ENCODE measurements around the gene RNFT2.

The RNFT2 gene, protein sequence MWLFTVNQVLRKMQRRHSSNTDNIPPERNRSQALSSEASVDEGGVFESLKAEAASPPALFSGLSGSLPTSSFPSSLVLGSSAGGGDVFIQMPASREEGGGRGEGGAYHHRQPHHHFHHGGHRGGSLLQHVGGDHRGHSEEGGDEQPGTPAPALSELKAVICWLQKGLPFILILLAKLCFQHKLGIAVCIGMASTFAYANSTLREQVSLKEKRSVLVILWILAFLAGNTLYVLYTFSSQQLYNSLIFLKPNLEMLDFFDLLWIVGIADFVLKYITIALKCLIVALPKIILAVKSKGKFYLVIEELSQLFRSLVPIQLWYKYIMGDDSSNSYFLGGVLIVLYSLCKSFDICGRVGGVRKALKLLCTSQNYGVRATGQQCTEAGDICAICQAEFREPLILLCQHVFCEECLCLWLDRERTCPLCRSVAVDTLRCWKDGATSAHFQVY

GRCh38 chr12:116737774-116738657, at the start of gene RNFT2, which contains the start of gene SPRING1:
Gene RNFT2, plus strand, starts transcription at chr12:116738315. Its CDS starts 2,183 bp downstream, at chr12:116740498.
Gene SPRING1, minus strand, starts transcription at chr12:116738069. Its CDS starts 169 bp downstream, at chr12:116737900.
- peak; percentile 99 for DNase-seq

DNA sequence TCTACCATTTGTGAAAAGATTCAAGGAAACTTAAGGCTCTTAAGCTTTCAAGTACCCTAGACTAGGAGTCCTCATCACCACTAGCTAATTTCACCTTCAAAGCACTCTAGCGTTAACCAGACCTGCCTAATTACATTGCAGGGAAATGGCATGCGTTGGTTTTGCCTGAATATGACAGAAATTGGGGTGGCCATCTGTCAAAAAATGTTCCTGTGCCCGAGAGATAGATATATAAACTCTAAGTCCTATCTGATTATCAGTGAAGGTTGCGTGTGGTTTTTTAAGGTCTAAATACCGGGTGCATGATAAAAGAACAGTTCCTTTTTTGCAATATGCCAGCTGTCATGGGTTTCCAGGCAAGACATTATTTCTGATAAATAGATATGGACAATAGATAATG, 48.6 kb upstream of the RNFT2 start:
- DNase-seq = no peak

DNA sequence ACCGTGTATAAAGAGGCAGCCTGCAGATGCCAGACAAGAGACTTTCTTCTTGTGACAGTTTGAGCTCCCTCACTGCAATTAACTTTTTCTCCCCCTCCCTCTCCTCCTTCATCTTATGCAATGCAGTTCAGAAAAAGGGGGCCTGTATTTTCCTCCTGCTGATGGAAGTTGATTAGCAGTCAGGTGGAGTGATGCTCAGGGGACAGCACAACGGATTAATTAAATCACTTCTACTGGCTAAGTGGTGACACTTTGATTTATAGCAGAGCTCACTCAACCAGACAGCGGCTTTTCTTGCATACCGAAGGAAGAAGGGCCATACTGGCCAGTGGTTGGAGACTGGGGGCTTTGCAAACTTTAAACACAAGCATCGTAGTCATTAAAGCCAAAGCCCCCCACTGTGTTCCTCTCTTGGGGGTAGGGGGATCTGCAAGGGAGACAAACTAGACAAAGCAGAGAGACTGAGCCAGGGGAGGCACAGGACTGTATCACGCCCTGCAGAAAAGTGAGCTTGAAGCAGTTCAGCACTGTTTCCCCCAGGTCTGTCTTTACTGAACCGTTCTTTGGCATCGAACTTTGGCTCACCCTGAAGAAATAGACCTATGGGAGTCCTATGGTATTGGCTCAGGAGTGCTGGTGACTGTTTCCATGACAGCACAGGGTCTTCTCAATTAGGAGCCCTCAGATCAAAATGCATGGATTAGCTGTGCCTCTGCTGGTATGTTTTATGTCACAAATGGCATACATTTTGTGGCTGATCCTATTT, 48.0 kb upstream of the RNFT2 start:
- DNase-seq = no peak

DNA sequence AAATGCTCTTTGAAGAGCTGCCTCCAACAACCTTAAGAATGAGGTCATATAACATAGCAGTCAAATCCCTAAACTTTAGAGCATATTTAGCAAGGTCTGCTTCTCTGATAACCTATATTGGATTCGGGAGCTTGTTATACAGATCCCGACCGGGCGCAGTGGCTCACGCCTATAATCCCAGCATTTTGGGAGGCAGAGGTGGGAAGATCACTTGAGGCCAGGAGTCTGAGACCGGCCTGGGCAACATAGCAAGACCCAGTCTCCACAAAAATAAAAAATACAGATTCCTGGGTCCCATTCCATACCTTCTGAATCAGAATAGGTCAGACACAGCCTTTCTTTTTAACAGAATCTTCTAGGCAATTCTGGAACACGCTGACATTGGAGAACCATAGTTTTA, 46.9 kb upstream of the RNFT2 start:
- DNase-seq = no peak

- DNase-seq = no peak
Measured at GRCh38 chr12:116691636-116692035, 46.5 kb upstream of the RNFT2 start.

DNA sequence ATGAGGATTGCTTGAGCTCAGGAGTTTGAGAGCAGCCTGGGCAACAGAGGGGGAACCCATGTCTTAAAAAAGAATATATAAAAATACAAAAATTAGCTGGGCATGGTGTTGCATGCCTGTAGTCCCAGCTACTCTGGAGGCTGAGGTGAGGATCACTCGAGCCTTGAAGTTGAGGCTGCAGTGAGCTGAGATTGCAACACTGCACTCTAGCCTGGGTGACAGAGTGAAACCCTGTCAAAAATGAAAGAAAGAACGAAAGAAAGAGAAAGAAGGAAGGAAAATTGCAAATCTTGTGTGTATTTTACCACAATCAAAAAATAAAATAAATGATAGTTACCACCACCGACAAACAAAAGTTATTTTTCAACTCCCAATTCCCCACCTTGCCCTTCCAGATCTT, 45.5 kb upstream of the RNFT2 start:
- no peak for DNase-seq

GRCh38 chr12:116693286-116694227, 44.6 kb upstream of the RNFT2 start:
- no peak for DNase-seq

- no peak for DNase-seq
Measured at GRCh38 chr12:116694653-116695463, 43.3 kb upstream of the RNFT2 start.

DNA sequence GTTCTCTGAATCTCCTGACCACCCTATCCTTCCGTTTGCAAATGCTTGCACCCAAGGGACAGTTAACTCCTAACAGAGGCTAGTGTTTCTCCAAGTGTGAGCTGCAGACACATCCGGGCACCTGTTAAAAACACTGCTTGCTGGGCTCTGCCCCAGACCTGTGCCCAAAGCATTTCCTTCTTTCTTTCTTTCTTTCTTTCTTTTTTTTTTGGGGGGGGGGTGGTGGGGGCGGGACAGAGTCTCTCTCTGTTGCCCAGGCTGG, 42.7 kb upstream of the RNFT2 start:
- DNase-seq = no peak

GRCh38 chr12:116697305-116697704, 40.8 kb upstream of the RNFT2 start:
- no peak for DNase-seq

DNA sequence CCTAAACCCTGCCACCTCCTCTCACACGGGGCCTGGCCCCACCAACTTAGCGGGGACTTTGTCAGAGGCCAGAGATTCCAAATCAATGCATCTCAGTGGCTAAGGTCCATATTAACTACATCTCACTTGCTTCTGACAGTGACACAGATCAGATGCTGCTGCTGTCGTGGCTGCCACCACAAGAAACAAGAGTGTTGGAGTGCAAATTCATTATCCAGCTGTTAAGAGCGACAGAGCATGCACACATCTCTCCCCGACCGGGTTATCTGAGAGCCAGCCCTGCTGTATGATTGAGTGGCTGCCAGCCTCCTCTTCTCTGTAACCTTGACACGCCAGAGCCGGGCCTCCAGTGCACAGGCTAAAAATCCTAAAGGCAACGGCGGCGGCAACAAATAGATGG, 40.4 kb upstream of the RNFT2 start:
- DNase-seq = no peak

- DNase-seq = no peak
Measured at GRCh38 chr12:116698116-116698515, 40.0 kb upstream of the RNFT2 start.

DNA sequence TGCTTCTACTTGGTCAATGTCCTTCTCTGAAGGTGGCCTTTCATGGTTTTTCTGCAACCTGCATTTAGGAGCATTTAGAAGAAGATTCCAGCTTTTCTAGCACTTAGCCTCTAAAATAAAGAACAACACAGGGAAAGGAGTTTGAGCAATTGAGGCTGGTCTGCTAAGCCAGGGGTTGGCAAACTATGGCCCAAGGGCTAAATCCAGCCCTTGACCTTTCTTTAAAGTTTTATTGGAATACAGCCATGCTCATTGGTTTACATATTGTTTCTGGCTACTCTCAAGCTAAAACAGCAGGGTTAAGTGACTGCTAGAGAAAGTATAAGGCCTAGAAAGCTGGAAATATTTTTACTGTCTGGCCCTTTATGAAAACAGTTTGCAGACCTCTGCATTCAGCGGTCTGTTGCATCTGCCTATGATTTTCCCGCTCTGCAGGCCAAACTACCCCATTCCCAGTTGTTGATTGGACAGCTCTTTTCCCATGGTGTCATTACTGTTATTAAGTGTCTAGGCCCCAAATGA, 39.5 kb upstream of the RNFT2 start:
- DNase-seq = no peak

DNA sequence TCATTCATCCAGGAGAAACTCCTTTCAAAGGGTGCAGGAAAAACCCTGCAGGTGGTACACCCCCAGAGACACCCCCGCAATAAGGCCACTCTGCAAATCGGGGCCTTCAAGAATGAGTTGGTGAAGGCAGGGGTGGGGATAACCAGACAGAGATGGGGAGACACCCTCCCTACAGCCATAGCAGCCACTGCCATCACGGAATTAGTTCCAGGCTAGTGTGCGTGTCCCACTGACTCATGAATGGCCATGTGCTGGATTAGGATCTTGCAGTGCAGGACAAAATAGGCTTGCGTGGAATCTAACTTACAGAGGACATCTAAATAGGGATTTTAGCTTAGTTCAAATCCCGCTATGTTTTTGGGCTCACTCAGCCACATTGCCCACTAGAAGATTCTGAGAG, 38.0 kb upstream of the RNFT2 start:
- DNase-seq = no peak

DNA sequence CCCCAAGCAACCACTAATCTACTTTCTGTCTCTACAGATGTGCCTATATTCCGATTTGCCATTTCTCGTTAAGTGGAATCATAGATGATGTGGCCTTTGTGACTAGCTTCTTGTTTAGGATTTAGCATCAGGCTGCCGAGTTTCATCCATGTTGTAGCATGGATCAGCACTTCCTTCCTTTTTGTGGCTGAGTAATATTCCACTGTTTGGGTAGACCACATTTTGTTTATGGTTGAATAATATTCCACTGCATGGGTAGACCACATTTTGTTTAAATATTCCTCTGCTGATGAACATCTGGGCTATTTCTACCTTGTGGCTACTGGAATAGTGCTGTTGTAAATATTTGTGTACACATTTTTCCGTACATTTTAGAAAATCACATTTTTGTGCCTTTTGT, 36.7 kb upstream of the RNFT2 start:
- DNase-seq = no peak

DNA sequence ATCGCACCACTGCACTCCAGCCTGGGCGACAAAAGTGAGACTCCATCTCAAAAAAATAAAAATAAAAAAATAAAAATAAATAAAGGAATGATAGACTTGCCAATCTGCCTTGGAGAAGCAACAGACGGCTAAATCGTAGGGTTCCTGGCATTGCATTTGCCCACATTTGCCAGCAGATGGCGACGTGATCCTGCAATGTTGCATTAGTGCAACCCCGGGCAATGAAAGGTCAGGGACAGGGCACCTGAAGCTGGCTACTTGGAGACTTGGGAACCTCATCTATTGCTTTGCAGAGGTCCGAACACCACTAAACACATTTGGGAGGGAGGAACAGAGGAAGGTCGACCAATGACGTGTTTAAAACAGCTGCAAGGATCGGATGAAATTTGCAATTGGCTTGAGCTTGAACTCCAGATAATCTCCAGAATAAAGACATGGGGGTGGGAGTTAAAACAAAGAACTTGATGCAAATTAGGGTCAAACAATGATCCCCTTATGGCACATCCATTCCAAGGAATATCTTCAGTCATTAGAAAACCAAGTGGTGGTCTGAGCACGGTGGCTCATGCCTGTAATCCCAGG, 34.8 kb upstream of the RNFT2 start:
- DNase-seq = peak; percentile 72

DNA sequence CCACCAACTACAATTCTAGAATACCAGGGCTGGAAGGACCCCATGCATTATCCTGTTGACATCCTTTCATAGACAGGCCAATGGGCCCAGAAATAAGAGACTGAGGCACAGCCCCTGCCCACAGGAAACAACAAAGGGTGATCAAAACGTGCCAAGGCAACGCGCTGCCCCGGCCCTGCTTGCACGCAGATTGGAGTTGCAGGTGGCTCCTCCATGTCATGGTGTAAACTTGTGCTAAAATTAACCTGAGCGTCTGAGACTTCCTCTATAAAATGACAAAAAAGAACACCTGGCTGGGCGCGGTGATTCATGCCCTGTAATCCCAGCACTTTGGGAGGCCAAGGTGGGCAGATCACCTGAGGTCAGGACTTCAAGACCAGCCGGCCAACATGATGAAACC, 30.4 kb upstream of the RNFT2 start:
- no peak for DNase-seq

DNA sequence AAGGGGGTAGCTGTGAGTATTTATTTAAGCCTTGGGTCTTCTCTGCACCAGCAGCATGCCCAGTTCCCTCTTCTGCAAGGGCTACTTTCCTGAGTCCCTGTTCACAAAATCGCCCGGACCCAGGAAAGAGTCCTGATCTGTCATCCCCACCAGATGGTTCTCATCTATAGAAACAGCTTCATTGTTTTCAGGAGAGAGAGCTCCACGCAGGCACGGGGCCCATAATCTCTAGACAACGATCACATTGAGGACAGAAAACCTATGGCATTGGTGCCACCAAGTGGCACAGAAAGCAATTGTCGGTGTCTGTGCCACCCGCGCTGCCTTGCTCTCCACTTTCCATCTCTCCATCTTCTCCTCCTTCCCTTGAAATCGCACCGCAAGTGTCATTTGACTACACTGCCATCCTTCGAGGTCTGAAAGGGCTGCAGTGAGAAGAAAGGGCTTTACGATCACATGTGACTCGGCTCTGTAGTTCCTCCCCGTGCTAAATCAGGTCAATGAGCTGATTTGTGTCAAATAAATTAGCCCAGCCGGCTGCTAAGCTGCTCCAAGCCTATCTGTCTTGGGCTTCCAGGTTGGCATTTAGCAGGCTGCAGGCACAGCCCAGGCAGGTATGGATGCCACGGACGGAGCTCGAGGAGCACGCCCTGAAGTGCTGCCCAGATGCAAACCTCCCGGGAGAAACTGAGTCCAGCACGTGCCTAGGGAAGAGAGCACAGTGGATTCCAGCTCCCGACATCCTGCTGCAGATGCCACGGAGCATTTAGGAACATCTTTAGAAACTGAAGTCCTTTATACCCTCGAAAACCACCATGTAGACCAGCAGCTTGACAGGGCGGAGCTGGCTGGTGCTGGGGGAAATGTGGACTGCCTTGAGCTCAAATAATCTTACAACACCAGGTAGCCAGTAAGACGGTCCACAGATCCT, 29.0 kb upstream of the RNFT2 start:
- DNase-seq = peak; percentile 89

GRCh38 chr12:116709768-116710167, 28.3 kb upstream of the RNFT2 start:
- DNase-seq = no peak

All from midbrain (tissue), 1 donor.